GM10266 (cell line): ENCODE measurements around the gene HOXD10.

Experiments
- DNase-seq: peaks from one replicate; pipeline ENCODE4 v3.0.0; 2012; ENCODE audit errors: extremely low spot score
- CTCF ChIP-seq: IDR thresholded peaks from 2 replicates; pipeline ENCODE4 v1.5.1; 2012; ENCODE audit warnings: mild to moderate bottlenecking, low read depth; ENCODE audit not compliant: control insufficient read depth, insufficient read depth; ENCODE audit errors: missing control alignments

The HOXD10 gene

GRCh38 chr2:176083796-176084261, 32.7 kb upstream of the HOXD10 start, which contains the start of gene EVX2:
EVX2 (minus strand) TSS chr2:176083962; CDS start chr2:176083776, 186 bp downstream.
- TF ChIP-seq CTCF: no peak
- DNase-seq: no peak

GRCh38 chr2:176084611-176085119, 31.9 kb upstream of the HOXD10 start:
- TF ChIP-seq CTCF: no peak
- DNase-seq: no peak

GRCh38 chr2:176085120-176085788, 31.3 kb upstream of the HOXD10 start:
- TF ChIP-seq CTCF: no peak
- no peak for DNase-seq

- TF ChIP-seq CTCF: peak; percentile 42
- DNase-seq: peak; percentile 50
Measured at GRCh38 chr2:176085861-176086771, 30.5 kb upstream of the HOXD10 start.

GRCh38 chr2:176087330-176088047, 29.1 kb upstream of the HOXD10 start:
- TF ChIP-seq CTCF: no peak
- DNase-seq: no peak

GRCh38 chr2:176088048-176088936, 28.3 kb upstream of the HOXD10 start:
- DNase-seq: peak; percentile 75
- peak; percentile 83 for TF ChIP-seq CTCF
